ENCODE data around the gene NRG2.

- TF ChIP-seq POLR2AphosphoS5 (IDR thresholded peaks at IDR 0.05; ENCODE audit: low read depth, low read length): no peak
- no peak for TF ChIP-seq POLR2A (IDR thresholded peaks at IDR 0.05; ENCODE audit: low read depth, low read length)
- no peak for TF ChIP-seq TAF1 (IDR thresholded peaks at IDR 0.05; ENCODE audit: borderline replicate concordance, low read depth, low read length)
Observed at GRCh38 chr5:140060816-140061215, 17.7 kb upstream of the NRG2 start.
